HCT116 (cell line): ENCODE data around the gene AFTPH. TPM values are rescaled to one million over a fixed set of nuclear protein-coding genes. Genes with fewer than 3 reads are reported as not detected.

Experiments used
- ATAC-seq: fragments of 200-7000 bp; cut with Tn5 transposase; 2 replicates; pipeline ENCODE4 v1.9.1; 2020; ENCODE audit warnings: mild to moderate bottlenecking, moderate library complexity
- BruUV-seq: library from RNA; stranded (reverse); fragments of 400-500 nt; replicated peaks from 2 replicates; lab custom pipeline; 2021; lab: Mats Ljungman, UMichigan
- CTCF ChIA-PET: fragments of 300-600 bp; sonication (Branson Sonifier 250); formaldehyde crosslinking; loops from one replicate; lab custom pipeline; 2021; ENCODE audit warnings: antibody characterized with exemption; lab: Charles Lee
- POLR2A ChIA-PET: fragments of 300-600, 350-600 bp; sonication (Branson Sonifier 250); formaldehyde crosslinking; loops from one replicate; lab custom pipeline; 2021; ENCODE audit warnings: antibody characterized with exemption; lab: Charles Lee
- RAD21 ChIA-PET, 2 experiments: fragments of 300-600 bp; sonication (Branson Sonifier 250); formaldehyde crosslinking; loops; one replicate each; lab custom pipeline; 2023; ENCODE audit warnings: low total read pairs in 2 of 2; ENCODE audit not compliant: uncharacterized antibody in 2 of 2, unreplicated experiment in 2 of 2, low non-redundant PET in 1 of 2; lab: Charles Lee
- DNase-seq: peaks from one replicate; pipeline ENCODE4 v3.0.0-alpha.2; 2010; ENCODE audit warnings: low read depth, low spot score
- H2AFZ ChIP-seq: fragments of 200-600 bp; shearing (Covaris generic), sonication (generic); 2 replicates; pipeline ENCODE4 v1.6.1; 2017; ENCODE audit warnings: low read depth, mixed run types, mixed read lengths, antibody characterized with exemption, low read length; ENCODE audit not compliant: poor library complexity, severe bottlenecking
- H3K27ac ChIP-seq: 2 replicates; pipeline ENCODE4 v1.5.1; 2012; ENCODE audit warnings: low read depth, low read length
- H3K27me3 ChIP-seq: fragments of 200-600 bp; sonication (generic); 2 replicates; pipeline ENCODE4 v1.6.1; 2016; ENCODE audit warnings: mixed run types, low read length, mixed read lengths; ENCODE audit not compliant: insufficient read depth
- H3K36me3 ChIP-seq, 2 experiments: fragments of 200-500 bp in 1 of 2; fragments of 200-600 bp in 1 of 2; sonication (Bioruptor generic) in 1 of 2; sonication (generic) in 1 of 2; 2 replicates each; pipeline versions ENCODE4 v1.5.1 to v1.6.1; 2014 to 2016; ENCODE audit warnings: low read length in 2 of 2, inconsistent platforms in 1 of 2, mixed read lengths in 1 of 2, mixed run types in 1 of 2; ENCODE audit not compliant: insufficient read depth in 2 of 2, control insufficient read depth in 1 of 2
- H3K4me1 ChIP-seq, 2 experiments: fragments of 200-600 bp in 1 of 2; sonication (generic) in 1 of 2; 2 replicates each; pipeline versions ENCODE4 v1.5.1 to v1.6.1; 2012 to 2017; ENCODE audit warnings: low read length in 2 of 2, inconsistent platforms in 1 of 2, mild to moderate bottlenecking in 1 of 2, mixed read lengths in 1 of 2, mixed run types in 1 of 2, moderate library complexity in 1 of 2; ENCODE audit not compliant: insufficient read depth in 2 of 2, control insufficient read depth in 1 of 2
- H3K4me2 ChIP-seq: fragments of 200-600 bp; sonication (generic); 2 replicates; pipeline ENCODE4 v1.6.1; 2017; ENCODE audit warnings: mixed run types, low read length, mixed read lengths
- H3K4me3 ChIP-seq, 2 experiments: fragments of 200-600 bp in 1 of 2; sonication (generic) in 1 of 2; replicated peaks in 1 of 2; 2 replicates each; pipeline ENCODE4 v1.5.1; 2011 to 2016; ENCODE audit warnings: low read length in 2 of 2, control low read depth in 1 of 2, low read depth in 1 of 2, mild to moderate bottlenecking in 1 of 2, mixed read lengths in 1 of 2, mixed run types in 1 of 2
- H3K79me2 ChIP-seq: fragments of 200-600 bp; sonication (generic); 2 replicates; pipeline ENCODE4 v1.6.1; 2017; ENCODE audit warnings: mild to moderate bottlenecking, mixed run types, low read length, moderate library complexity, mixed read lengths; ENCODE audit not compliant: insufficient read depth
- H3K9ac ChIP-seq: fragments of 200-600 bp; sonication (generic); 2 replicates; pipeline ENCODE4 v1.6.1; 2016; ENCODE audit warnings: low read length, mixed read lengths
- H3K9me2 ChIP-seq: fragments of 200-600 bp; sonication (generic), shearing (Covaris generic); 2 replicates; pipeline ENCODE4 v1.6.1; 2017; ENCODE audit warnings: mixed run types, mild to moderate bottlenecking, moderate library complexity; ENCODE audit not compliant: insufficient read depth
- H3K9me3 ChIP-seq, 2 experiments: fragments of 200-500 bp in 1 of 2; fragments of 200-600 bp in 1 of 2; sonication (Bioruptor generic) in 1 of 2; sonication (generic) in 1 of 2; 2 replicates each; pipeline ENCODE4 v1.6.1; 2014 to 2017; ENCODE audit warnings: low read length in 2 of 2, mixed read lengths in 2 of 2, inconsistent platforms in 1 of 2, low read depth in 1 of 2, mild to moderate bottlenecking in 1 of 2, mixed run types in 1 of 2, moderate library complexity in 1 of 2; ENCODE audit not compliant: control insufficient read depth in 1 of 2, insufficient read depth in 1 of 2
- H4K20me1 ChIP-seq: fragments of 200-600 bp; sonication (generic), shearing (Covaris generic); 2 replicates; pipeline ENCODE4 v1.6.1; 2017; ENCODE audit warnings: mixed run types, mild to moderate bottlenecking, moderate library complexity; ENCODE audit not compliant: insufficient read depth
- CBX3 ChIP-seq: IDR thresholded peaks from 2 replicates; pipeline ENCODE4 v1.6.1; 2012; ENCODE audit warnings: low read depth
- EGR1 ChIP-seq: IDR thresholded peaks from 2 replicates; pipeline ENCODE4 v1.6.1; 2012; ENCODE audit warnings: low read depth
- ELF1 ChIP-seq: IDR thresholded peaks from 2 replicates; pipeline ENCODE4 v1.6.1; 2012; ENCODE audit warnings: low read depth, borderline replicate concordance
- intact Hi-C: fragments of 100-400 bp; cut with micrococcal nuclease; formaldehyde crosslinking; loops from 2 replicates; pipeline ENCODE4 v1.10.0; 2022
- total RNA-seq: library from RNA; stranded (reverse); gene quantifications from one replicate; pipeline ENCODE4 v1.2.1, GENCODE V29; 2021; ENCODE audit not compliant: unreplicated experiment
- TF ChIP-seq, protein P1 (sequence below): IDR thresholded peaks from 2 replicates; pipeline ENCODE4 v1.6.1; 2012
- TF ChIP-seq, protein P2 (sequence below): IDR thresholded peaks from 2 replicates; pipeline ENCODE4 v1.6.1; 2011; ENCODE audit warnings: mild to moderate bottlenecking, low read length, moderate library complexity; ENCODE audit not compliant: insufficient replicate concordance; ENCODE audit errors: extremely low read depth

Gene AFTPH
- total RNA-seq, 1 experiment from 2014 or later: 23.6 TPM

DNA sequence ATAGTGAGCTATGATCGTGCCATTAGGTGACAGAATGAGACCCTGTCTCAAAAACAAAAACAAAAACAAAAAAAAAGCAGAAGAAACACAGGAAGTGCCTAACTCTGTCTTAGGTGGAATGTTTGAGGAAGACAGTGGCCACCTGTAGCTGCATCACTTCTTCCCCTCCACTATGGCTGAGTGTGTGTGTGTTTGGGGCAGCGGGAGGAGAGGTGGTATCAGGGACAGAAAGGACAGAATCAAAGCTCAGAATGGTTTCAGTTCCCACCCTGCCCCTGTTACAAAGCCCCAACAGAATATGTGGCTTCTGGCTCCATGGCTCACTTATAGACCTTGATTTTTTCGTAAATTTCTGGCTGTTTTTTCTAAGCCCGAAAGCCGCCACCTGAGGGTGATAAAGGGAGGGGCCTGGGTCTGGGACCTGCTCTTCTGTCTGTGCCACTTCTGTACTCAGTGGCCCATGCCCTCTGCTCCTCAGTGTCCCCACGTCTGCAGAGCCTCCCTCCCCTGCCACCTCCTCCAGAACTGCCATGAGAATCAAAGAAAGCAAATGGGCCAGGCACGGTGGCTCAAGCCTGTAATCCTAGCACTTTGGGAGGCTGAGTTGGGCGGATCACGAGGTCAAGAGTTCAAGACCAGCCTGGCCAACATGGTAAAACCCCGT lies 102.2 kb downstream of the AFTPH start:
- Histone ChIP-seq H2AFZ (no peak overlapping the region), H4K20me1 (no peaks in the 10 kb centered on the region), H3K9ac (no peak overlapping the region), H3K9me3 (no peaks in the 10 kb centered on the region), H3K4me2 (no peak overlapping the region), H3K4me1 (no peaks in the 10 kb centered on the region), H3K27ac (no peak overlapping the region), H3K36me3 (peaks cover 0 to 9% of the 10 kb centered on the region in 2 experiments; a peak in 1 of 4 replicates), H3K4me3 (no peak overlapping the region), H3K27me3 (no peaks in the 10 kb centered on the region), H3K9me2 (no peaks in the 10 kb centered on the region), H3K79me2 (peaks cover 4% of the 10 kb centered on the region; the same call in 1 of the 2 replicates)
- BruUV-seq: no TSS peak
- POLR2A ChIA-PET: no interaction called here
- ATAC-seq (no peak), DNase-seq (no peak)
- TF ChIP-seq ELF1: no peak
- TF ChIP-seq, protein P1, sequence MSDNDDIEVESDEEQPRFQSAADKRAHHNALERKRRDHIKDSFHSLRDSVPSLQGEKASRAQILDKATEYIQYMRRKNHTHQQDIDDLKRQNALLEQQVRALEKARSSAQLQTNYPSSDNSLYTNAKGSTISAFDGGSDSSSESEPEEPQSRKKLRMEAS: no peak
- TF ChIP-seq EGR1: no peak
- no peak for TF ChIP-seq CBX3
- TF ChIP-seq, protein P2, sequence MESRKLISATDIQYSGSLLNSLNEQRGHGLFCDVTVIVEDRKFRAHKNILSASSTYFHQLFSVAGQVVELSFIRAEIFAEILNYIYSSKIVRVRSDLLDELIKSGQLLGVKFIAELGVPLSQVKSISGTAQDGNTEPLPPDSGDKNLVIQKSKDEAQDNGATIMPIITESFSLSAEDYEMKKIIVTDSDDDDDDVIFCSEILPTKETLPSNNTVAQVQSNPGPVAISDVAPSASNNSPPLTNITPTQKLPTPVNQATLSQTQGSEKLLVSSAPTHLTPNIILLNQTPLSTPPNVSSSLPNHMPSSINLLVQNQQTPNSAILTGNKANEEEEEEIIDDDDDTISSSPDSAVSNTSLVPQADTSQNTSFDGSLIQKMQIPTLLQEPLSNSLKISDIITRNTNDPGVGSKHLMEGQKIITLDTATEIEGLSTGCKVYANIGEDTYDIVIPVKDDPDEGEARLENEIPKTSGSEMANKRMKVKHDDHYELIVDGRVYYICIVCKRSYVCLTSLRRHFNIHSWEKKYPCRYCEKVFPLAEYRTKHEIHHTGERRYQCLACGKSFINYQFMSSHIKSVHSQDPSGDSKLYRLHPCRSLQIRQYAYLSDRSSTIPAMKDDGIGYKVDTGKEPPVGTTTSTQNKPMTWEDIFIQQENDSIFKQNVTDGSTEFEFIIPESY: no peak
- RAD21 ChIA-PET: no interaction called here
- intact Hi-C loops: no loop called here
- CTCF ChIA-PET: no interaction called here
